AG09309 (cell line): Measurements from ENCODE around the gene DLG2.

Experiments used
- DNase-seq: peaks from one replicate; pipeline ENCODE4 v3.0.0-alpha.2; 2010; ENCODE audit warnings: low read depth
- H3K4me3 ChIP-seq: 2 replicates; pipeline ENCODE4 v1.5.1; 2011; ENCODE audit warnings: mild to moderate bottlenecking, low read depth, low read length, moderate library complexity; ENCODE audit not compliant: control insufficient read depth
- TF ChIP-seq, protein P1 (sequence below): IDR thresholded peaks from 2 replicates; pipeline ENCODE4 v1.5.1; 2011; ENCODE audit warnings: mild to moderate bottlenecking, low read depth, low read length, inconsistent platforms; ENCODE audit not compliant: insufficient read depth, control insufficient read depth; ENCODE audit errors: missing control alignments

DLG2 gene

GRCh38 chr11:85310479-85310878 lies 316.7 kb downstream of the DLG2 start:
- no peak for DNase-seq
- H3K4me3 ChIP-seq, result no peak overlapping the region
- TF ChIP-seq, protein P1, sequence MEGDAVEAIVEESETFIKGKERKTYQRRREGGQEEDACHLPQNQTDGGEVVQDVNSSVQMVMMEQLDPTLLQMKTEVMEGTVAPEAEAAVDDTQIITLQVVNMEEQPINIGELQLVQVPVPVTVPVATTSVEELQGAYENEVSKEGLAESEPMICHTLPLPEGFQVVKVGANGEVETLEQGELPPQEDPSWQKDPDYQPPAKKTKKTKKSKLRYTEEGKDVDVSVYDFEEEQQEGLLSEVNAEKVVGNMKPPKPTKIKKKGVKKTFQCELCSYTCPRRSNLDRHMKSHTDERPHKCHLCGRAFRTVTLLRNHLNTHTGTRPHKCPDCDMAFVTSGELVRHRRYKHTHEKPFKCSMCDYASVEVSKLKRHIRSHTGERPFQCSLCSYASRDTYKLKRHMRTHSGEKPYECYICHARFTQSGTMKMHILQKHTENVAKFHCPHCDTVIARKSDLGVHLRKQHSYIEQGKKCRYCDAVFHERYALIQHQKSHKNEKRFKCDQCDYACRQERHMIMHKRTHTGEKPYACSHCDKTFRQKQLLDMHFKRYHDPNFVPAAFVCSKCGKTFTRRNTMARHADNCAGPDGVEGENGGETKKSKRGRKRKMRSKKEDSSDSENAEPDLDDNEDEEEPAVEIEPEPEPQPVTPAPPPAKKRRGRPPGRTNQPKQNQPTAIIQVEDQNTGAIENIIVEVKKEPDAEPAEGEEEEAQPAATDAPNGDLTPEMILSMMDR, result no peak

DNA sequence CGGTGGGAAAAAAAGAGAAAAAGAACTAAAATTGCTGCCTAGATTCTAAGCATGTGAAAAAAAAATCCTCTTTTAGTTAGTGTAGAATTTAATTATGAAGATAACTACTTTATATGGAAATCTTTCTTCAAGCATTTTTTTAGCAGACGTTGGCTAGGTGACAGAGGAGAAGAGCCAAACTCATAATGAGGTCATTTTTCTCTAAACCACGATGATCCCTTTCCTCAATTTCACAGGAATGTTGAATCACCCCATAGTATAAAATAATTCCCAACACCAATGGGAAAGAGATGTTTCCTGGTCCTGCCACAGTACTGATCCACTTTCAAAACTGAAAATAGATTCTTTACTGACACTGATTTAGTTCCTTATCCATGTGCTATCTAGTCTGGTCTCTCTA lies 319.8 kb downstream of the DLG2 start:
- DNase-seq, result no peak
- TF ChIP-seq, protein P1, result no peak
- no peak overlapping the region for H3K4me3 ChIP-seq

- TF ChIP-seq, protein P1, result no peak
- DNase-seq, result no peak
- no peak overlapping the region for H3K4me3 ChIP-seq
These were observed 325.1 kb downstream of the DLG2 start for GRCh38 chr11:85301895-85302678.

DNA sequence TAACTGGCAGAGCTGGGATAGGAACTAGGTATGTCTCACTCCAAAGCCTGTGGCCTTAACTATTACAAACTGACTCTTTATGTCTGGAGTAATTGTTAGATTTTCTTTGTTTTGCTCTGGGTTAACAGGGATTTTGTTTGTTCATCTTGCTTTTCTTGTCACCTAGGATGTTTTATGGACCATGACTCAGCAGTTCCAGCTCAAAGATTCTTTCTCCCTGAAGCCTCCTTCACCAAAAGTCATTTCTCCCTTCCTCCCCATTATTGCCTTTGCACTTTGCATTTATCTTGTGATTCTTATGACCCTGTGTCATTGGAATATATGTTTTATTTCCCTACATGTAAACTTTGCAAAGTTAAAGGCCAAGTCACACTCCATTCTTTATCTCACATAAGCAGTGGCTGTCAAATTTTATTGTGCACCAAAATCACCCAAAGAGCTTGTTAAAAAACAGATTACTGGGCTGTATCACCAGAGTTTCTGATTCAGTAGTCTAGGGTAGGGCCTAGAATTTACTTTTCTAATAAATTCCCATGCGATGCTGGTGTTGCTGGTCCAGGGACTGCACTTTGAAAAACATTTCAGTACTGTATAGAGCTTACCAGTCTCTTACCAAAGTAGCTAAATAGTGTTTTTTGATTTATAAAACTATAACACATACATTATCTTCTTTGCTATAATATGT lies 327.7 kb downstream of the DLG2 start:
- H3K4me3 ChIP-seq, result no peak overlapping the region
- no peak for DNase-seq
- TF ChIP-seq, protein P1, result no peak

DNA sequence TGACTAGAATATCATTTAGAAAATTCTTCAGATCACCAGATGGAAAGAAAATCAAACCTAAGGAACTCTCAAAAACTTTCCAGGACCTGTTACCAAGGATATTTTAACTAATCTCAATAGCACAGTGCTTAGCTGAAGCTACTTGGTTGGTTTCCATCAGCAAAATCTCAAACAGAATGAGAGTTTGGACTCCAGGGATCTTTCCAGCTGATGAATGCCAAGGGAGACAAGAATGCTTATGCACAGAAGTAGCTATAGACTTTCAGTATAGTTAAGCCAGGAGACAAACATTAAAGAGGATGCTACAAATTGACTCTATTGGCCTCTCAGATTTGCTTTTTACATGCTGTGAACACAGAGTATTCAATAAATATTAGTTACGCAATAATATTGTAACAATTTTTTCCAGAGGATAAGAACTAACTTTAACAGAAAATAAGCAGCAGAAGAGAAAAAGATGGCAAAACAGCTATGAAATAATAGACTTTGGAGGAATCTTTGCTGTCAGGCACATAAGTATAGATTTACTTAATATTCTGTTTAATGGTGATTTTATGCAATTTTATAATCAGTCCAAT lies 331.4 kb downstream of the DLG2 start:
- TF ChIP-seq, protein P1, result no peak
- H3K4me3 ChIP-seq, result no peak overlapping the region
- no peak for DNase-seq

GRCh38 chr11:85281550-85281949 lies 345.6 kb downstream of the DLG2 start:
- DNase-seq, result no peak
- TF ChIP-seq, protein P1, result no peak
- H3K4me3 ChIP-seq, result no peak overlapping the region
